Thoracic aorta (tissue), 2 donors: ENCODE data around the gene NINJ2. TPM values are rescaled to one million over a fixed set of nuclear protein-coding genes. Genes with fewer than 3 reads are reported as not detected.

Source experiments
- ATAC-seq: fragments of 150-250 bp; one replicate; pipeline ENCODE4 v1.8.0; 2017; ENCODE audit warnings: low read depth; ENCODE audit not compliant: insufficient number of reproducible peaks, low FRiP score
- DNase-seq: peaks from one replicate; pipeline ENCODE4 v3.0.0-alpha.2; 2020; ENCODE audit warnings: low spot score
- H3K27ac ChIP-seq, 2 donors: fragments of 200-600 bp; sonication (generic); 1 replicate in 1 of 2; 2 replicates in 1 of 2; pipeline ENCODE4 v1.5.1; 2016; ENCODE audit warnings: mild to moderate bottlenecking in 2 of 2, moderate library complexity in 2 of 2
- H3K27me3 ChIP-seq: fragments of 200-600 bp; sonication (generic); replicated peaks from 2 replicates; pipeline ENCODE4 v1.6.0; 2016; ENCODE audit warnings: mild to moderate bottlenecking; ENCODE audit not compliant: insufficient read depth
- H3K36me3 ChIP-seq: fragments of 200-600 bp; sonication (generic); one replicate; pipeline ENCODE4 v1.5.1; 2016
- H3K4me1 ChIP-seq, 2 donors: fragments of 200-600 bp; sonication (generic); 1 replicate in 1 of 2; 2 replicates in 1 of 2; pipeline versions ENCODE4 v1.5.1 to v1.6.0; 2016; ENCODE audit warnings: low read depth in 2 of 2, mild to moderate bottlenecking in 1 of 2; ENCODE audit not compliant: control insufficient read depth in 1 of 2
- H3K4me3 ChIP-seq: fragments of 200-600 bp; sonication (generic); 2 replicates; pipeline ENCODE4 v1.5.1; 2016; ENCODE audit warnings: mild to moderate bottlenecking
- H3K9me3 ChIP-seq: fragments of 200-600 bp; sonication (generic); 2 replicates; pipeline ENCODE4 v1.5.1; 2016
- CTCF ChIP-seq: fragments of 200-600 bp; sonication (generic); IDR thresholded peaks from one replicate; pipeline ENCODE4 v1.5.1; 2019; ENCODE audit warnings: antibody characterized with exemption
- total RNA-seq, 2 donors: library from RNA; depleted of rRNA; stranded (reverse); fragments of >200 nt; gene quantifications; one replicate each; pipeline versions ENCODE4 v1.1.0 to v1.2.3, GENCODE V29; 2016

NINJ2 gene
- total RNA-seq, 2 donors from 2014 or later, result 2.4 to 5.3 TPM

GRCh38 chr12:546920-547845, 116.1 kb downstream of the NINJ2 start:
- TF ChIP-seq CTCF, result peak; percentile 99
- no peaks in the 10 kb centered on the region for H3K9me3 ChIP-seq
- DNase-seq (no peak), ATAC-seq (no peak)
- no peak overlapping the region for H3K27ac ChIP-seq
- peaks cover 11% of the 10 kb centered on the region for H3K36me3 ChIP-seq
- no peaks in the 10 kb centered on the region for H3K27me3 ChIP-seq
- H3K4me1 ChIP-seq, result peaks cover 0 to 42% of the 10 kb centered on the region in 2 donors
- H3K4me3 ChIP-seq, result no peak overlapping the region

GRCh38 chr12:546265-546919, 116.9 kb downstream of the NINJ2 start:
- no peak for TF ChIP-seq CTCF
- Histone ChIP-seq H3K36me3 (peaks cover 11% of the 10 kb centered on the region), H3K27ac (no peak overlapping the region), H3K4me1 (peaks cover 1 to 39% of the 10 kb centered on the region in 2 donors), H3K4me3 (no peak overlapping the region), H3K27me3 (no peaks in the 10 kb centered on the region), H3K9me3 (no peaks in the 10 kb centered on the region)
- no peak for ATAC-seq
- no peak for DNase-seq

DNA sequence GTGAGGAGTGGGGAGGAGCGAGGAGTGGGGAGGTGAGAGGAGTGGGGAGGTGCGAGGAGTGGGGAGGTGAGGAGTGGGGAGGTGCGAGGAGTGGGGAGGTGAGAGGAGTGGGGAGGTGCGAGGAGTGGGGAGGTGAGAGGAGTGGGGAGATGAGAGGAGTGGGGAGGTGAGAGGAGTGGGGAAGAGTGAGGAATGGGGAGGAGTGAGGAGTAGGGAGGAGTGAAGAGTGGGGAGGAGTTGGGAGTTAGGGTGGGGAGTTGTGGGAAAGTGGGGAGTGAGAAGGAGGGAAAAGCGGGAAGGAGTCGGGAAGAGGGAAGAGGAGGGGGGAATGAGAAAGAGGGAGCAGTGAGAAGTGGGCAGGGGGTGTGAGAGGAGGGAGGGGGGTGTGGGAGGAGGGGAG, 117.4 kb downstream of the NINJ2 start:
- Histone ChIP-seq H3K9me3 (no peaks in the 10 kb centered on the region), H3K4me3 (no peak overlapping the region), H3K27ac (no peak overlapping the region), H3K4me1 (peaks cover 5 to 39% of the 10 kb centered on the region in 2 donors), H3K27me3 (no peaks in the 10 kb centered on the region), H3K36me3 (peaks cover 10% of the 10 kb centered on the region)
- TF ChIP-seq CTCF, result no peak
- ATAC-seq (no peak), DNase-seq (no peak)

- ATAC-seq, result no peak
- Histone ChIP-seq H3K9me3 (no peaks in the 10 kb centered on the region), H3K4me1 (peaks cover 5 to 32% of the 10 kb centered on the region in 2 donors), H3K27ac (no peak overlapping the region), H3K36me3 (peaks cover 4% of the 10 kb centered on the region), H3K27me3 (no peaks in the 10 kb centered on the region), H3K4me3 (no peak overlapping the region)
- no peak for DNase-seq
- TF ChIP-seq CTCF, result no peak
These were observed 118.2 kb downstream of the NINJ2 start for GRCh38 chr12:544941-545635.

DNA sequence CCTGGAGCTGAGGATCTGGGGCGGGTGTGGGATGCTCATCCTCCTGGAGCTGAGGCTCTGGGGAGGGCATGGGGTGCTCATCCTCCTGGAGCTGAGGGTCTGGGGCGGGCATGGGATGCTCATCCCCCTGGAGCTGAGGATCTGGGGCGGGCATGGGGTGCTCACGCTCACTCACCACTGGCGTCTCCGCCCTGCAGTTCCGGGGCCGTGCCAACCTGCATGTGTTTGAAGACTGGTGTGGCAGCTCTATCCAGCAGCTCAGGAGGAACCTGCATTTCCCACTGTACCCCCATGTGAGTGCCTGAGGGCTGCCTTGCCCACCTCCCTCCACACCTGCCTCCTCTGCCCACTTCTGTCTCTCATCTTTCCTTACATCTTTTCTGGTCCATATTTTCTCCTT, 119.1 kb downstream of the NINJ2 start:
- Histone ChIP-seq H3K27me3 (no peaks in the 10 kb centered on the region), H3K4me3 (no peak overlapping the region), H3K27ac (no peak overlapping the region), H3K9me3 (no peaks in the 10 kb centered on the region), H3K4me1 (peaks cover 5 to 30% of the 10 kb centered on the region in 2 donors), H3K36me3 (no peaks in the 10 kb centered on the region)
- ATAC-seq (no peak), DNase-seq (no peak)
- TF ChIP-seq CTCF, result no peak
